Fibroblast of the conjunctiva (primary cell): ENCODE results near the gene PACSIN3.
A peak's percentile ranks its signal among the peaks of the same experiment; 100 is the strongest.
"Not testable (repeated sequence)": the region's sequence is repeated elsewhere in the genome, so short reads cannot be mapped to it uniquely, and the experiment has no call there.

Experiments used
- DNase-seq: peaks from one replicate; pipeline ENCODE4 v3.0.0-alpha.2; 2010; ENCODE audit warnings: low read depth

The PACSIN3 gene

GRCh38 chr11:47192111-47192510 lies 5.9 kb upstream of the PACSIN3 start:
- no peak for DNase-seq

DNA sequence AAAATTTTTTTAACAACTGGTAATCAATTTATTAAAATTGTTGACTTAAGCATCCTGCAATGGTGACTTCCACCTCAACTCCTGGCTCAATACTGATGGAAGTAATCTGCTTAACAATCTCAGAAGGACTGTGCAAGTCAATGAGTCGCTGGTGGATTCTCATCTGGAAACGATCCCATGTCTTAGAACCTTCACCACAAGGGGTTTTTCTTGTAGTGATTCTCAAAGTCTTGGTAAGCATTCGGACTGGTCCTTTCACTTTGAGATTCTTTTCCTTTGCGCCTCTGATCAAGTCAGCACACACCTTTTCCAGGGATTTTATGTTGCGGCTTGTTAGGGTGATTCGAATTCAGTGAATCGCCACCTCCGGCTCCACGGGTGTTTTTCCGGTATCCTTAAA lies 4.9 kb upstream of the PACSIN3 start:
- not testable (repeated sequence) for DNase-seq

GRCh38 chr11:47189100-47189834 lies 3.0 kb upstream of the PACSIN3 start:
- DNase-seq, result peak; percentile 72

GRCh38 chr11:47188259-47188658 lies 2.0 kb upstream of the PACSIN3 start:
- no peak for DNase-seq

DNA sequence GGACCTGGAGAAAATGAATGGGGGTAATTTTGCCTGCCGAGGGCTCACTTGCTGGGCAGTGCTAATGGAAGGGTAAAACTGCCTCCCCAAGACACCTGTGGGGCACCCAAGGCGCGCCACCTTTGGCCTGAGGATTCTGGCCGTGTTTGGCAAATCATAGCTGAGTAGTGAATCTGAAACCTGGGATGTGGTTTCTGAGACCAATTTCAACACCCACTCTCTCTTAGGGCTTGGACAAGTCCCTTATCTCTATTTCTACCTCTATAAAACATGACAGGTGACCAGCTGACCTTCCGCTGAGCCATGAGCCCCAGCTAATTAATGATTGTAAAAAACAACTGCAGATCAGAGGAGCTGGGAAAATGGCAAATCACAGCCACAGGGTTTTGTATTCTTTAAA lies 1.5 kb upstream of the PACSIN3 start:
- DNase-seq, result no peak

GRCh38 chr11:47186700-47187695 lies 764 bp upstream of the PACSIN3 start:
- no peak for DNase-seq

GRCh38 chr11:47185305-47186075 lies 744 bp downstream of the PACSIN3 start:
- no peak for DNase-seq

GRCh38 chr11:47184711-47185304 lies 1.4 kb downstream of the PACSIN3 start:
- no peak for DNase-seq

DNA sequence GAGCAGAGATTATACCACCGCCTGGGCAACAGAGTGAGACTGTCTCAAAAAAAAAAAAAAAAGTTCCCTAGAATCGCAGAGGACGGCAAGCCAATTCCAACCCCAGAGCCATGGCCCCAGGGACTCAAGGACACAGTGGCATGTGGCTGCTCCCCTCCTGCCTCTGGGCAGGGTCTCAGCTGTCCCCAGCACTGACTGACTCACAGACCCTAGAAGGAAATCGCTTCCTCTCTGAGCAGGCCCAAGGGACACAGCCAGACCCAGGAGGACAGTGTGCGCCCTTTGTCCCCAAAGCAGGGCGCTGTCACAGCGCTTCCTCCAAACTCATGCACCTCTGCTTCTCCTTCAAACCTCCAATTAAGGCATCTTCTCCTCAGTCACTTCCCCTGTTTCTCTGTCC lies 2.3 kb downstream of the PACSIN3 start:
- DNase-seq, result no peak

GRCh38 chr11:47183031-47183856 lies 3.0 kb downstream of the PACSIN3 start:
- no peak for DNase-seq

DNA sequence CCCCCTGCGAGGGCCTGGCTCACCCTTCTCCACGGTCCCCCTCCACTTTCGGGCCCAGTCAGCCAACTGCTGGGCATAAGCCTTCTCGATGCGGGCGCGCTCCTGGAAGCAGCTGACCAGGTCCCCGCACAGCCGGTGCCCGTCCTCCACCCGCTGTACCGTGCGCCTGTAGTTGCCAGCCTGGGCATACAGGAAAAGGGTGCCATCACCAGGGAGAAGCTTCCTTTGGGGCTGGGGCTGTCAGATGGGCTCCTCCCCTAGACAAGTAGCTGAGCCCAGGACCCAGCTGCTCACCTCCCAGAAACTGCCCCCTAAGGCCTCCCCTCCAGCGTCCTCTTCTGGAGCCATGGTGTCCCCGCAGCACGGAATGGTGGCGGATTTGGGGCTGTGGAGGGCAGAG lies 3.9 kb downstream of the PACSIN3 start:
- DNase-seq, result no peak

- DNase-seq, result no peak
Observed at GRCh38 chr11:47181271-47181670, 5.0 kb downstream of the PACSIN3 start.

- DNase-seq, result no peak
Observed at GRCh38 chr11:47180006-47180787, 6.0 kb downstream of the PACSIN3 start.

DNA sequence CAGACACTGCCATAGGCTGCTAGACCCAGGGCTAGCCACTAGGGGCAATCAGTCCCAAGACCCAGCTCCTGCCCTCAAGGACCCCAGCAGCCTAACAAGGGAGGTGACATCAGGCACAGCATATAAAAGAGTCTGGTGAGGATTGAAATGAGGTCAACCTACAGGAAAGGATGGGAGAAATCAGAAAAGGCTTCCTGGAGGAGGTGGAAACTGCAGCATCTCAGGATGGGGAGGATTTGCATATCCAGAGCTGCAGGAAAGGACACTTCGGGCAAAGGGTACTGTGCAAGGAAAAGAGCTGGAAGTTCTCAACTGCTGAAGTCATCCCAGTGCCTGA lies 6.6 kb downstream of the PACSIN3 start:
- no peak for DNase-seq

DNA sequence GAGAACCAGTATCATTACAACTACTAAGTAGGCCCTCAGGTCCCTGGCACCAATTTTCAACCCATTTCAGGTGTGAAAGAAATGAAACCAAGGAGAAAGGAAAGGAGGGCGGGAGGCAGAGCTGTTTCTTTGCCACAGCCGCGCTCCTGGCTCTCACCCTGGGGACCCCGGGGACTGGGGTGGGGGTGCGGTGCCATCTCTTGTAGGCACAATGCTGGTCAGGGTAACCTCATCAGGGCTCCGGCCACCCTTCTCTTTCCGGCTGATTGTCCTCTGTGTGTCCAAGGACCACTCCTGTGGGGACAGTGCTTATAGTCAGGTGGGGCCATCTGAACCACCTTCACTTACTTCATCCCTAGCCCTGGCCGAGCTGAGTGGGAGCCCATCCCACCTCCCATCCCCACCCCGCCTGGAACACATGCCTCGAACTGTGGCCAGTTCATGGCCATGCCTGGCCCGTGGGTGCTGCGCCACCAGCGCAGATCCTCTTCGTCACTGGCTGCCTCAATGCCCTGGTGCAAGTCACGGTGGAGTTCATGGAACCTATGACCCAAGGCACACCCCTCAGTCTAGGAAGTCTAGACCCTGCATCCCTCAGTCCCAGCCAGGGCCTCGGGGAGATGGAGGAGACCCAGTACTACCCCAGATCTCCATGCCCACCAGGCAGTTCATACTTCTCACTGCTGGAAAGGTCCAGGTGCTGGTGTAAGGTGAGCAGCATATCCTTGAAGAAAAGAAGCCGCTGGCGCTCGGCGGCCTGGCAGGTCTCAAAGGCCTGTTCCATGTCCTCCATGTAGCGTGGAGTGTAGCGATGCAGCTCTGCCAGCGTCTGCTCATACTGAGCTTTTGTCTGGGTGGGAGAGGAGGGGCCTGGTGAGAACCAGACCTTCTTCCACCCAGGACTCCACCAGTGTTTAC lies 7.2 kb downstream of the PACSIN3 start:
- no peak for DNase-seq

GRCh38 chr11:47178316-47178715 lies 7.9 kb downstream of the PACSIN3 start:
- DNase-seq, result no peak

- DNase-seq, result no peak
Observed at GRCh38 chr11:47177846-47178245, 8.4 kb downstream of the PACSIN3 start.

DNA sequence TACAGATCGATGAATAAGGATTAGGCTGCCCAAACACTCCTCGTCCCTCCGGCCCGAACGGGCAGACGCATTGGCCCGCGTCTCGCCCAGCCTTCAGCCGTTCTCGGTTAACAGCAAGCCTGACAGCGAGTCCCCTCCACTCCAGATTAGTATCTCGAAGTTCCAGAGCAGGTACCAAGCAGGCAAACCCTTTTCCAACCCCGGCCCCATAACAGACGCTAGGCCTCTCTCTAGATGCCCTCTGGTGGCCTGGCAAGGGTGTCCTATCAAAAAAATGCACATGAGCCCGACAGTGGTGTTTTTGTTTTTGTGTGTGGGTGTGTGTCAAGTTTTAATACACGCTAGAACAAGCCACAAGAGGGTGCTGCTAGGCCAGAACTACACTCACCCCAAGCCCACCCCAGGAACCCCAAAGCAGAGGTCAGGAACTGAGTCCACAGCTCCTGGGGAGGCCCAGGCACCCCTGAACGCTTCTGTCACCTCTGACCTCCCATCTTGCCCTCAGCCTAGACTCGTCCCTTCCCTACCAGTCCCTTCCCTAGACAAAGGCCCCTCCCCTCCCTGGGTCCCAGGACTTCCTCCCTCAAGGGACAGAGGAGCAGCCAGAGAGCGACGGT lies 8.9 kb downstream of the PACSIN3 start:
- peak; percentile 72 for DNase-seq
